T-helper 22 cell (primary cell): ENCODE data around the gene UNC13D.
"Not testable (repeated sequence)": the region's sequence is repeated elsewhere in the genome, so short reads cannot be mapped to it uniquely, and the experiment has no call there.

Experiments
- DNase-seq: peaks from one replicate; pipeline ENCODE4 v3.0.0-alpha.2; 2020; ENCODE audit warnings: low read depth

The UNC13D gene

DNA sequence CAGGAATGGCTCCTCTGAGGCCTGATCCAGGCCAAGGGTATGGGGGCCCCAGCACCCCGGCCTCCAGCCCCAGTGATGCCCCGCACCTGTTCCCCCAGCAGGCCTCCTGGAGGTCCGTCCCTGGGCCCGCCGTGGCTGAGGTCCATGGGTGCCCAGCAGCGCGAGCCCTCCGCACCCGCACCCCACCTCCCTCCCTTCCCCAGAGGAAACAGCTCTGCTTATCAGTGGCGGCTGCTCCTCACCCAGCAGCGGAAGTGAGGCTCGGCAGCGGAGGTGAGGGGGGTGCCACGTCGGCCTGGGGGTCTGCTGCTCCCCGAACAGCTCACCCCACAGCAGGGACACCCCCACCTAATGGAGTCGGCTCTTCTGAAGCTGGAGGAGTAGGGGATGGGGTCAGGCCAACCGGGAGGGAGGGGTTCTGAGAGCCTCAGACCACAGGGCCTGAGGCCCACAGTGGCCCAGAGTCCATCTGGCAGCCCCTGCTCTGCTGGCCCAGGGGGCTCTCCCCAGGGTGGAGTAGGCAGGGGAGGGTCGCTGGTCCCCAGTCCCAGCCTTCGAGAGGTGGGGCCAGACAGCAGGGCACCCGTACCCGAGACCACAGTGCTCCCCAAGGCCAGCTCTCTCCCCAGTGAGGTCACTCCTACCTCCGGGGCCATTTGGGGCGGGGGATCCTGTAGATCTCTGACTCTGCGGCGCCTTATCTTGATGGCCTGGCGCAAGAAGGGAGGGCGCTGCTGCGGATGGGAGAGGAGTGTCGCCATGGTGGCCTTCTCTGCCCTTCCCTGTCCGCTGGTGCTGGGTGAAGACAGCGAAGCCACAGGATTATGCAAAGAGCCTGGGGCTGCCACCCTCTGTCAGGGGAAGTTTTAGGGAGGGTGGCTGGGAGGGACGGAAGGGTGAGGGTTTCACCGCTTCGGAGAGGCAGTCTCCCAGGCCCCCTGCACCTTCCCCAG, at the start of gene UNC13D:
Gene UNC13D, minus strand, starts transcription at position 828 of the 953 bp plus-strand sequence. Its CDS starts 67 bp downstream, at position 761.
- peak; percentile 57 for DNase-seq

DNA sequence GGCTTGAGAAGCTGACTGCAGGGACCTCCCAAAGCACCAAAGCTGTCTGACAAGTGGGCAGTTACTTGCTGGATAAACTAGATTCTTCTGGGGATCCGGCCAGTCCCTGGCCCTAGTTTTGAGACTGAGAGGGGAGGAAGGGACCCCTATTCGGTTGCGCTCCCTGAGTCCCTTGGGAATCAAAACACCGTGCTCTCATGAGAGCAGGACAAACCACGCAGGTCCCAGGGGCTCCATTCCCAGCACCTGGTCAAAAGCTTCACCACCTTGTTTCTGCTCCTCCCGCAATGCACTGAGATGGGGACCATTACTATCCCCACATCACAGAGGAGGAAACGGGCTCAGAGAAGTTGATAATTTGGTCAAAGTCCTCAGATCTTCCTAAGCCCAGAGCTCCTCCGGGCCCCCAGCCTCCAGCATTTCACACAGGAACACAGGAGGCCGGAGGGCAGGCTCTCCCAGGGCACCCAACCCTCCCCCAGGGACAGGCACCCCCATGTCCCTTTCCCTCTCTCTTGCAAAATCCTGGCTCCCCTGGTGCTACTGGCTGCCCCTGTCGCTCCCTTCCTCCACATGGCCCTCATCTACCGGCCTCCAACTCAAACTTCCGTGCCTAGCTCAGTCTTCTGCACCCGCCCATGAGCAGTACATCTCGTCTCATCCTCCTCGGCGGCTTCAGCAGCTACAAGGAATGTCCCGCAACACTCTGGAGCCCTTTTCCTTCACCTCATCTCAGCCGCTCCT, 49.3 kb upstream of the UNC13D start:
- DNase-seq: no peak

DNA sequence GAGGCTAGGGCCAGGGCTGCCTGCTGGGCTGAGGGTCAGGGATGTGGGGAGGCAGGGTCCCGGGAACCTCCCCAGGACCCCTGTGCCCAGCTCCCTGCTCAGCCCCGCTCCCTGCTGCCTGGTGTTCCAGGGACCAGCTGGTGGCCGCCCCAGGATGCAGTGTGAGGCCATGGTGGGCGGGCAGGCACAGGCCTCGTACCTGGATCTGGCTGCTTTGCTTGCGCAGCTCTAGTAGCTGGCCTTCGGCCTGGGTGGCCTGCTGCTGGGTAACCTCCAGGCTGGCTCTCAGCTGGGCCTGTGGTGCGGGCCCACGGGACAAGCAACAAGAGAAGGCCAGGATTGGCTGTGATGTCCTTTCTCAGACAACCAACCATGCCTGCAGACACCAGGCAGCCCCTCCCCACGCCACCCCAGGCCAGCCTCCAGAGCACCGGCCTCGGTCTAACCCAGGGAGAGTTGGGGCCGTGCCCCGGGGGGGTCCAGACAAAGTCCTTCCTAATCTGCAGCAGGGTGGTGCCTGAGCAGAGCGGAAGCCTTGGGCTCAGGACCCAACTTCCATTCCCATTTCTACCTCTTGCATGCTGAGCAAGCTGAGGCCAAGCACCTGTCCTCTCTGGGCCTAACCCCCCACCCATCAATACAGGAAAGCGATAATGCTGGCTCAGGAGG, 48.5 kb upstream of the UNC13D start:
- DNase-seq: no peak

DNA sequence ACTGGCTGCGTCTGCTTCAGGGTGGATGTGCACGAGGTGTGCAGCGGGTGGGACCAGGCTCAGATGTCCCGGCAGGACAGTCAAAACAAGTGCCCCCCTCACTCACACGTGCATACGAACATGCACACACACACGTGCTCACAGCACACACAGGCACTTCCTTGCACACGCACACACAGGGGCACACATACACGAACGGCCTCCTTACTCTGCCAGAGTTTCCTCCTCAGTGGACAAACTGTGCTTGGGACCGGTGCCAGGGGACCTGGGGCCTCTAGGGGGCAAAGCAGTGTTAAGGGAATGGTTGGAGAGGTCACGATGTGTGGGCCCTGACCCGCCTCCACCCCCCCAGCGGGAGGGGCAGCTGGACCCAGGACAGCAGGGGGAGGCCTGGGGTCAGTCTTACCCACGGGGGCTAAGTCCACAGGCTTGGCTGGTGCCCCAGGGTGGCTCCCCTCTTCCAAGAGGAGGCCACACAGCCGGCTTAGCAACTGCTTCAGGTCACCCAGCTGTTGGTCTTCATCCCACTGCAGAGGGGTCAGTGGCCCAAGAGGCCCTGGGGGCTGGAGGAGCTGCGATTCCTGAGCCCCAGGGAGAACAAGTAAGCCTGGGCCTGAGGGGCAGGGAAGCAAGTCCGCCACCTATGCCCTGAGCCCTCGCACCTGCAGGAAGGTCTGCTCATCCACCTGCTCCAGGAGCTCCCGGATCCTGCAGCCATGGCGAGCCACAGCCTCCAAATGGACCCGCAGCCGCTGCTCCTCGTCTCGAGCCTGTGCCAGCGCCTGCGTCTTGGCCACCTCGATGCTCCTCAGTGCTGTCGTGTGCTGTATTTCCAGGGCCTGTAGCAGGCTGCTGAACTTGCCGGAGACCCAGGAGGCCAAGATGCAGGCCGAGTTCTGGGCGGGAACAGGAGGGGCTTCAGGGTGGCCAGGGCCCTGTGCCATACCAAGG, 47.7 kb upstream of the UNC13D start:
- no peak for DNase-seq

DNA sequence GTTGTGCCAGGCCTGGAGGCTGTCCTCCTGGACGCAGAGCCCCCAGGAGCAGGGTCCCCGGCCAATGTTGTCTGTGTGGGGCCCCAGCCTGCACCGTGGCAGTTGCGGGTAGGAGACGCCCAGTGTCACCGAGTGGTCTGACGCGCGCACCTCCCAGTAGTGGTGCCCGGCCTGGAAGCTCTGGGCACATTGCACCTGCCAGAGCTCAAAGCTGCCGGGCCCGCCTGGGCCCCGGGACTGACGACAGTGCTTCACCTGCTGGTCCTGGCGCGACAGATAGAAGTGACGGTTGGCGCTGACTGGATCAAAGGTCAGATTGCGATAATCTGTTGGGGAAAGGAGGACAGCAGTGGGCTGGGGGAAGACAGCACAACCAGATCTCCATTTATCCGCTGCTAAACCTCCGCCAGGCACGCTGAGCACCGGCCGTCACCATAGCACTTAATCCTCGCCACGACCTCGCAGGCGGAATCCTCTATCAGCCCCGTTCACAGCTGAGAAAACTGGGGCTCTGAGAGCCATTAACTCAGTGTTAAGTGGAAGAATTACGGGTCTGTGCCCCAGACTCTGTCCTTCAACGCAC, 46.9 kb upstream of the UNC13D start:
- no peak for DNase-seq

DNA sequence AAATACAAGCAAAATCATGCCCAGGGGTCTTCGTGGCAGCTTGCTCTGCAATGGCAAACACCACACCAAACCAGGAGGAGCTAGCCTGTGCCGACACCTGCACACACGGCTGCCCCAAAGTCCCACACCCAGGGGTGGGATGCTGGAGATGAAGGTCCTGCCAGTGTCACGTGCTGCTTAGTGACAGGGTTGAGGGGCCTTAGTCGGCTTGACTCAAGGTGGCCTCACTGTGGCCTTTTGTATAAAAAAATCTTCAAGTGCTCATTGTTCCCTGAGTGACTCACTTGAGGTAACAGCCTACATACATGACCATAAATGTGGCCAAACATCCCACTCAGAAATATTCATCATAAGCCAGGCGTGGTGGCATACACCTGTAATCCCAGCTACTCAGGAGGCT, 45.2 kb upstream of the UNC13D start:
- no peak for DNase-seq

DNA sequence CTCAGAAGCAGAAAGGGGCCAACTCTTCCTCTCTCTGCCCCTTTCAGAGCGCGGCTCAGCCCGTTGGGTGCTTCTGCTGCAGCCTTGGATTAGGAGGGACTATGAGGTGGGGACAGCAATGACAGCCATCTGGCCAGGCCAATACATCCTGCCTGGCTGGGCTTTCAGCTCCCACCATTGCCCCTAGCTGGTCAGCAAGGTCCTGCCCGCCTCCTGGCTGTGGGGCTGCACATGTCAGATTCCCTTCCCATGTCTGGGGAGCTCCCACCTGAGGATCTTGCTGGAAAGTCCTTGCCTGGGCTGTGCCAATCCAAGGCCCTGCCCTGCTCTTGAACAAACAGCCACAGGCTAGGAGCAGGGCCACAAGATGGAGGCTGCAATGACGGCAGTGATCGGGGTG, 44.3 kb upstream of the UNC13D start:
- no peak for DNase-seq

DNA sequence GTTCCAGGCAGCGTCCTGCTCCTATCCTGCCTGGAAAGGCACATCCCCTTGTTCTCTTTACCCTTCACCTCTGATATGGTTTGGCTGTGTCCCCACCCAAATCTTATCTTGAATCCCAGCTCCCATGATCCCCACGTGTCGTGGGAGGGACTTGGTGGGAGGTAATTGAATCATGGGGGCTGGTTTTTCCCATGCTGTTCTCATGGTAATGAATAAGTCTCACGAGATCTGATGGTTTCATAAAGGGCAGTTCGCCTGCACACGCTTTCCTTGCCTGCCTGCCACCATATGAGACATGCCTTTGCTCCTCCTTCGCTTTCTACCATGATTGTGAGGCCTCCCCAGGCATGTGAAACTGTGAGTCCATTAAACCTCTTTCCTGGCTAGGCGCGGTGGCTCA, 41.7 kb upstream of the UNC13D start:
- not testable (repeated sequence) for DNase-seq

DNA sequence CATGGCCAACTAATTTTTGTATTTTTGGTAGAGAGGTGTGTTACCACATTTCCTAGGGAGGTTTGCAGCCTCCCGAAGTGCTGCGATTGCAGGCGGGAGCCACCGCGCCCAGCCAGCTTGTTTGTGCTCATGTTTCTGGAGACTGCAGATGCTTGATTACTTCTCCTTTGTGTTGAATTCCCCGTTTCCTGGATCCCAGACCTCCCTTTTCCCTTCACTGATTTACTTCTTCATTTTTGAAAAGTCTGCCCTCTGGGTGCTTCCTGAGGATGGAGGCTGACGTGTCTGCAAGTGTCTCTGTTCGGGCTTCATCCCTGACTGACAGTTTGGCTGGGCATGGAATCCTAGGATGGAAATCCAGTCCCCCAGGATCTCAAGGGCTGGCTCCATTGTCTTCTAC, 41.2 kb upstream of the UNC13D start:
- DNase-seq: no peak

DNA sequence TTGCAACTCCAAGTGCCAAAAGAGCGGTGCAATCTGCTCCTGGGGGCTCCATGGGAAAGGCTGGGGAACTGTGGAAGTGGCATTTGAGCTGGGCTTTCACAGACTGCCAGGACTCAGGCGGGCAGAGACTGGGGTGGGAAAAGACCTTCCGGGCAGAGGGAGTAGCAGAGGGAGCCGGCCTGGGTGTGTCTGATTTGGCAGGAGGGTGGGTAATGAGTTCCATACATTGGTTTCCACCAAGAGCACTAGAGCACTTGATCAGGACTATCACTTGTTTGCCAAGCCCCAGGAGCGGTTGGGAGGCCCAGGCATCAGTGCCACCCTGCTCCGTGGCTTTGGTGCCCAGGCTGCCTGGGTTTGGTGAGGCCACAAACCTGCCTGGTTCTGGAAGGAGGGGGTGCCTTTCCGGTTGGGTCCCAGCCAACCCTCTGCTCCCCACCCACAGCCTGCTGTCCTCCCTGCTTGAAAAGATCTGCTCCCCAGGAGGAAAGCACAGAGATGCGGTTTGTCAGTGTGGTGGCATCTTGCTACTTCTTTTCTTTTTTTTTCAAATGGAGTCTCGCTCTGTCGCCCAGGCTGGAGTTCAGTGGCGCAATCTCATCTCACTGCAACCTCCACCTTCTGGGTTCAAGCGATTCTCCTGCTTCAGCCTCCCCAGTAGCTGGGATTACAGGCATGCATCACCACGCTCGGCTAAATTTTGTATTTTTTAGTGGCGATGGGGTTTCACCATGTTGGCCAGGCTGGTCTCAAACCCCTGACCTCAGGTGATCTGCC, 37.7 kb upstream of the UNC13D start:
- no peak for DNase-seq

DNA sequence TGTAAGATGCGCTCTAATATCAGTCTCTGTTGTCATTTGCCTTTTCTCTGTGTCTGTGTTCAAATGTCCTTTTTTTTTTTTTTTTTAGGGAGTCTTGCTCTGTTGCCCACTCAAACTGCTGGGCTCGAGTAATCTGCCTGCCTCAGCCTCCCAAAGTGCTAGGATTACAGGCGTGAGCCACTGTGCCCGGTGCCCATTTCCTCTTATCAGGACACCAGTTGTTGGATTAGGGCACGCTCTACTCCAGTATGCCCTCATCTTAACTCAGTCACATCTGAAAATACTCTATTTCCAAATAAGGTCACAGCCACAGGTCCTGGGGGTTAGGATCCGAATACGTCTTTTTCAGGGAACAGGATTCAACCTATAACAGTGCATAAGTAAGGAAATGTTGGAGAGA, 36.1 kb upstream of the UNC13D start:
- DNase-seq: no peak

DNA sequence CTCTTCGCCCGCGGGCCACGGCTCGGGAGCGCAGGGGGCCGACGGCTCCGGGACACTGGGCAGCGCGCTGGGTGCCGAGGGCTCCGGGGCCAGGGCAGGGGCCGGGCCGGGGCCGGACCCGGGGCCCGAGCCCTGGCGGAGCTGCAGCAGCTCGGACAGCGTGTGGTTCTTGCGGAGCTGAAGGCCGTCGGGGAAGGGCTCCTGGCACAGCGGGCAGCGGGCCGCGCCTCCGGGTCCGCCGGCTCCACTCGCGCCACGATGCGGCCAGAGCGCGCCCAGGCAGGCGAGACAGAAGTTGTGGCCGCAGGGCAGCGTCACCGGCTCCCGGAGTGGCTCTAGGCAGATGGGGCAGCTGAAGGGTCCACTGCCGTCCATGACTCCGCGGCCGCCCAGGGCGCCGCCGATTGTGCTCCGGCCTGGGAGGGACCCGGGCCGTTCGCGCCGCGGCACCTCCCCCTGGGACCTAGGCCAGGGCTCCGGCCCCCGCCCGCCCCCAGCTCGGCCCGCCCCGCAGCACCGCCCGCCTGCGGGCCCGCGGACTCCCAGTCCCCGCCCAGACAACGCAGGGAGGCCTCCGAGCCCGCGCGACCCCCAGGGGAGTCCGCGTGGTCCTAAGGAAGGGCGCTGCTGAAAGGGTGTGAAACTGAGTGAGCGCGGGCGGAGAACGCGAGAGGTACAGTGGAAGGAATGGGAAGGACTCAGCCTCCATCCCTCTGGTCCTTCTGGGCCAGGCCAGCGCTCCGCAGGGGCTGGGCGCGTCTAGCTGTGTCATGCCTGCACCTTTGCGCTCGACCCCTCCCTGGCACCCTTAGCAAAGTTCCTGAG, 34.2 kb upstream of the UNC13D start, which contains the start of gene TRIM47:
Gene TRIM47, minus strand, starts transcription at position 408 of the 825 bp plus-strand sequence. Its CDS starts 33 bp downstream, at position 375.
- no peak for DNase-seq

DNA sequence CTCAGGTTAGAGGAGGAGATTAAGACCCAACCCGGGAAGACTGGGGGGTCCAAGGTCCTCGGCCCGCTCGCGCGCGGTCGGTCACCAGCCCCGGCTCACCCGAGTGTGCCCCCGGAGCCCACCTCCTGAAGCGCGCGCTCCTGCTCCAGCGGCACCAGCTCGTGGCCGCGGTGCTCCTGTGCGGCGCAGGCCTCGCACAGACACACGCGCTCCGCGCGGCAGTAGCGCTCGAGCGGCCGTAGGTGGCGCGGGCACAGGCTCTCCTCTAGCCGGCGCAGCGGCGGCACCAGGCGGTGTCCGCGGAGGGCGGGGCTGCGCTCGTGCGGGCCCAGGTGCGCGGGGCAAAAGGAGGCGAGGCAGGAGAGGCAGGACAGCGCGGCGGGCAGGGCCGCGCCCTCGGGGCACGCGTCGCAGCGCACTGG, 33.6 kb upstream of the UNC13D start:
- peak; percentile 57 for DNase-seq

DNA sequence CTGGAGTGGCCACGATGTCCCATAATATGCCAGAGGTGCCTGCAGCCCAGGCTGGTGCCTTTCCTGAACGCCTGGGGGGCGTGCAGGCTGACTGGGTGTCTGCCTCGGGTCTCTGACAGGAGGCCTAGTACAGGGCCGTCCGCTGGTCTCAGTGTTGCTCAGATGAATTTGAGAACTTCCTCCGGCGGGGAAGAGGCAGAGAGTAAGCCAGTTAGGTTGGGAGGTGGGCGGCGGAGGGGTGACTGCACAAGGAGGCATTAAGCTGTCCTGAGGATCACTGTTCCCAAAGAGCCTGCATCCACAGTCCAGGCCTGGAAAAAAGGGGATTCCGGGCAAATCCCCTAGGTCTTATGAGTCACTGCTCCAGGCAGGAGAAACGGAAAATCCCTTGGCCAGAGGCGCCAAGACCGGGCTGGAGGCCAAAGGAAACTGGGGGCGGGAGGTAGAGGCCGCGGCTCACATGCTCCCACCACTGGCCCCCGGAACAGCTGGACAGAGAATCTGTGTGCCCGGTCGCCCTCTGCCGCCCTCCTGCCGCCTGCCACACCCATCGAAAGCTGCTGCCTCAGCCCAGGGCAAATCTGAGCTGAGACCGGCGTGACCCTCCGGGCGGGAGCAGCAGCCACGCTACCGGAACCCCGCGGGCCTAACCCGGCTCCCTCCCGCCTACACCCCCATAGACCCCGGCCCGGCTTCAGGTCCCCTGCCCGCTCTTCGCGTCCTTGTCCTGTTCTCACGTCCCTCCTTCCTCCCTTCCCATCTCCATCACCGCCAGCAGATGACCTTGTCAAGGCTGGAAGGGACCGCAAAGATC, 32.9 kb upstream of the UNC13D start:
- DNase-seq: no peak

DNA sequence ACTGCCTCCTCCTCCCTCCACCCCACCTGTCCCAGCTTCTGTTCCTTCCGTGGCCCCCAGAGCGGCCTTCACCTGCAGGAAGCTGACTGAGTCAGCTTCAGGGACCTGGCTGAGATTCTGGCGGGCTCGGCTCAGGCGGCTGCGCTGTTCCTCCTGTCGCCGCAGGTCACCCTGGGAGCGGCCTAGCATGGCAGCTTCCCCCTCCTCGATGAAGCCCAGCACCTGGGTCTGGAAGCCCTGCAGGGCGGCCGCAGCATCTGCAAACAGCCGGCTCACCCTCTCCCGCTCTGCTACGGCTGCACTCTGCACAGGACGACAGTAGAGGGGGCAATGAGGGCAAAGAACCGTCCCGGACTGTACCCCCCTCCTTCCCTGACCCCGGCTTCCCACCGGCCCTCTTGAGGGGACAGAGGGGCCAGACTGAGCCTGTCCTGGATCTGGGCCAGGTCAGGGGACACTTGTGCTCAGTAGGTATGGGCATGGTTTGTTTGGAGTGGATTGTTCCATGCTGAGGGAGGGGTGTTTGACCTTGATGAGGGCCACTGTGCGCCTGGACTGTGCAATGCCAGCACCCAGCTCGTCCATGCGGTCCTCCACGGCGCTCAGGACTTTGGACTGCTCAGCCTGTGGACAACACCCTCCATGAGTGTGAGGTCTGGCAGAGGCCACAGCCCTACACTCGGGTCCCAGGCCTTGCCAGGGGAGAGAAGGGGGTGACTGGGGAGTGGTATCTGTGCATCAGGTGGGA, 32.2 kb upstream of the UNC13D start:
- peak; percentile 82 for DNase-seq

DNA sequence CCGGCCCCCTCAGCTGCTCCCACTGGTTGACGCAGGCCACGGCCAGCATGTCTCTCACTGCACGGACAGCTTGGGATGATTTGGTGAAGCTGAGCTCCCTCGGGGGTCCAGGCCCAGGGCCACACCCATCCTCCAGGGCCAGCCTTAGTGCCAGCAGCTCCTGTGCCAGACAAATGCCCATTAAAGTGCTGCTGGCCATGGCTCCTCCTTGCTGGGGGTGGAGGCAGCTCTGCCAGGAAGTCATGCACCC, 31.7 kb upstream of the UNC13D start:
- no peak for DNase-seq

DNA sequence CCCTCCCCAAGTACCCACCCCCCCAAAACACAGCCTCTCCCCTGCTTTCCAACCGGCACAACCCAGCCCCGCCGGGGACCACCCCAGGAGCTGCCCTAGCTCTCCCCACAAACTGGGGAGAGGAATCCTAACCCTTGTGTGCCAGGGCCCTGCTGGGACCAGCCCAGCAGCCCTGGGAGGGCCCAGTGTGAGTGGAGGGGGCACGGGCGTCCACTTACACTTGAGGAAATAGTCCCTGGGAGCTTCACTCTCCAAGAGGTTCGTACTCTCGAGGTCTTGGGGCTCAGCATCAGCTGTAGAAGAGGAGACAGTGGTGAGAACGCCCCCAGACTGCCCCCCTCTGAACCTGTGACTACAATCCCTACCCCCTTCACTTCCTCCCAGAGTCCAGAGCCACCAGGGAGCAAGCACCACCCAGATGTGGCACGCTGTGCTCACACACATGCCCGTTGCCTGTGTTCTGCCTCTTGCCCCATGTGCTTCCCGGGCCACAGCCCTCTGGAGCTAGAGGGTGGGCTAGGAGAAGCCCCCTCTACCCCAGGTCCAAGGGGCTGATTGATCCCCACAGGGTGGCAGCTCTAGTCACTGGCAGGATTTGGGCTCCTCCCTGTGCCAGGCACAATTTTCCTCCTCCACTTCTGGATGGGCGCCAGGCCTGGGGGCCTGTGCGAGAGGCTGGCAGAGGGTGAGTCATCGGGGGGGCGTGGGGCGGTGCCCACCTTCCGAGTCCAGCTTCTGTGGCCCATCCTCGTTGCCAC, 31.2 kb upstream of the UNC13D start:
- no peak for DNase-seq
